ENCODE measurements around the gene CUX1.

The CUX1 gene

GRCh38 chr7:102288285-102288930 is 471.0 kb downstream of the CUX1 start:
- Histone ChIP-seq H3K36me3 (ENCODE audit: insufficient read depth, low read length) (no peaks in the 10 kb centered on the region), H2AFZ (ENCODE audit: low read length, unreplicated experiment) (no peak overlapping the region), H3K27me3 (ENCODE audit: insufficient read depth, low read length) (no peaks in the 10 kb centered on the region), H3K4me3 (ENCODE audit: low read depth, low read length) (peak overlapping the region; percentile 79), H3K27ac (ENCODE audit: low read depth, low read length) (no peak overlapping the region), H3K79me2 (ENCODE audit: control insufficient read depth, insufficient read depth, low read length, unreplicated experiment) (no peaks in the 10 kb centered on the region), H3K4me1 (ENCODE audit: control insufficient read depth, insufficient read depth, low read length, unreplicated experiment) (peaks cover 4% of the 10 kb centered on the region)

- no peak overlapping the region for H3K4me3 ChIP-seq (ENCODE audit: low read depth, low read length)
- H3K4me1 ChIP-seq (ENCODE audit: control insufficient read depth, insufficient read depth, low read length, unreplicated experiment): peaks cover 4% of the 10 kb centered on the region
- no peaks in the 10 kb centered on the region for H3K79me2 ChIP-seq (ENCODE audit: control insufficient read depth, insufficient read depth, low read length, unreplicated experiment)
- no peaks in the 10 kb centered on the region for H3K27me3 ChIP-seq (ENCODE audit: insufficient read depth, low read length)
- no peak overlapping the region for H2AFZ ChIP-seq (ENCODE audit: low read length, unreplicated experiment)
- no peaks in the 10 kb centered on the region for H3K36me3 ChIP-seq (ENCODE audit: insufficient read depth, low read length)
- no peak overlapping the region for H3K27ac ChIP-seq (ENCODE audit: low read depth, low read length)
Measured at GRCh38 chr7:102289057-102289456, 471.6 kb downstream of the CUX1 start.

GRCh38 chr7:102291056-102291915 is 473.9 kb downstream of the CUX1 start:
- no peaks in the 10 kb centered on the region for H3K36me3 ChIP-seq (ENCODE audit: insufficient read depth, low read length)
- H2AFZ ChIP-seq (ENCODE audit: low read length, unreplicated experiment): no peak overlapping the region
- no peak overlapping the region for H3K4me3 ChIP-seq (ENCODE audit: low read depth, low read length)
- H3K27me3 ChIP-seq (ENCODE audit: insufficient read depth, low read length): no peaks in the 10 kb centered on the region
- H3K27ac ChIP-seq (ENCODE audit: low read depth, low read length): no peak overlapping the region
- H3K4me1 ChIP-seq (ENCODE audit: control insufficient read depth, insufficient read depth, low read length, unreplicated experiment): no peaks in the 10 kb centered on the region
- H3K79me2 ChIP-seq (ENCODE audit: control insufficient read depth, insufficient read depth, low read length, unreplicated experiment): no peaks in the 10 kb centered on the region

GRCh38 chr7:102291916-102292267 is 474.5 kb downstream of the CUX1 start:
- Histone ChIP-seq H3K27me3 (ENCODE audit: insufficient read depth, low read length) (no peaks in the 10 kb centered on the region), H3K79me2 (ENCODE audit: control insufficient read depth, insufficient read depth, low read length, unreplicated experiment) (no peaks in the 10 kb centered on the region), H3K36me3 (ENCODE audit: insufficient read depth, low read length) (no peaks in the 10 kb centered on the region), H2AFZ (ENCODE audit: low read length, unreplicated experiment) (no peak overlapping the region), H3K4me3 (ENCODE audit: low read depth, low read length) (no peak overlapping the region), H3K4me1 (ENCODE audit: control insufficient read depth, insufficient read depth, low read length, unreplicated experiment) (no peaks in the 10 kb centered on the region), H3K27ac (ENCODE audit: low read depth, low read length) (no peak overlapping the region)

- Histone ChIP-seq H3K27ac (ENCODE audit: low read depth, low read length) (no peak overlapping the region), H3K4me3 (ENCODE audit: low read depth, low read length) (no peak overlapping the region), H3K4me1 (ENCODE audit: control insufficient read depth, insufficient read depth, low read length, unreplicated experiment) (no peaks in the 10 kb centered on the region), H3K27me3 (ENCODE audit: insufficient read depth, low read length) (no peaks in the 10 kb centered on the region), H3K79me2 (ENCODE audit: control insufficient read depth, insufficient read depth, low read length, unreplicated experiment) (no peaks in the 10 kb centered on the region), H3K36me3 (ENCODE audit: insufficient read depth, low read length) (no peaks in the 10 kb centered on the region), H2AFZ (ENCODE audit: low read length, unreplicated experiment) (no peak overlapping the region)
Measured at GRCh38 chr7:102292813-102293798, 475.7 kb downstream of the CUX1 start.

- Histone ChIP-seq H3K27ac (ENCODE audit: low read depth, low read length) (no peak overlapping the region), H2AFZ (ENCODE audit: low read length, unreplicated experiment) (no peak overlapping the region), H3K36me3 (ENCODE audit: insufficient read depth, low read length) (no peaks in the 10 kb centered on the region), H3K79me2 (ENCODE audit: control insufficient read depth, insufficient read depth, low read length, unreplicated experiment) (no peaks in the 10 kb centered on the region), H3K4me1 (ENCODE audit: control insufficient read depth, insufficient read depth, low read length, unreplicated experiment) (no peaks in the 10 kb centered on the region), H3K27me3 (ENCODE audit: insufficient read depth, low read length) (no peaks in the 10 kb centered on the region), H3K4me3 (ENCODE audit: low read depth, low read length) (no peak overlapping the region)
Measured at GRCh38 chr7:102294589-102294988, 477.2 kb downstream of the CUX1 start.

- Histone ChIP-seq H3K36me3 (ENCODE audit: insufficient read depth, low read length) (no peaks in the 10 kb centered on the region), H3K27ac (ENCODE audit: low read depth, low read length) (no peak overlapping the region), H3K79me2 (ENCODE audit: control insufficient read depth, insufficient read depth, low read length, unreplicated experiment) (no peaks in the 10 kb centered on the region), H3K4me1 (ENCODE audit: control insufficient read depth, insufficient read depth, low read length, unreplicated experiment) (no peaks in the 10 kb centered on the region), H3K4me3 (ENCODE audit: low read depth, low read length) (no peak overlapping the region), H3K27me3 (ENCODE audit: insufficient read depth, low read length) (no peaks in the 10 kb centered on the region), H2AFZ (ENCODE audit: low read length, unreplicated experiment) (no peak overlapping the region)
Measured at GRCh38 chr7:102295346-102296178, 478.1 kb downstream of the CUX1 start.

GRCh38 chr7:102296179-102296438 is 478.7 kb downstream of the CUX1 start:
- no peaks in the 10 kb centered on the region for H3K79me2 ChIP-seq (ENCODE audit: control insufficient read depth, insufficient read depth, low read length, unreplicated experiment)
- no peak overlapping the region for H2AFZ ChIP-seq (ENCODE audit: low read length, unreplicated experiment)
- H3K27me3 ChIP-seq (ENCODE audit: insufficient read depth, low read length): no peaks in the 10 kb centered on the region
- H3K4me3 ChIP-seq (ENCODE audit: low read depth, low read length): no peak overlapping the region
- H3K36me3 ChIP-seq (ENCODE audit: insufficient read depth, low read length): no peaks in the 10 kb centered on the region
- H3K4me1 ChIP-seq (ENCODE audit: control insufficient read depth, insufficient read depth, low read length, unreplicated experiment): no peaks in the 10 kb centered on the region
- no peak overlapping the region for H3K27ac ChIP-seq (ENCODE audit: low read depth, low read length)

GRCh38 chr7:102296514-102296913 is 479.1 kb downstream of the CUX1 start:
- Histone ChIP-seq H3K4me1 (ENCODE audit: control insufficient read depth, insufficient read depth, low read length, unreplicated experiment) (no peaks in the 10 kb centered on the region), H3K4me3 (ENCODE audit: low read depth, low read length) (no peak overlapping the region), H3K27ac (ENCODE audit: low read depth, low read length) (no peak overlapping the region), H3K79me2 (ENCODE audit: control insufficient read depth, insufficient read depth, low read length, unreplicated experiment) (no peaks in the 10 kb centered on the region), H2AFZ (ENCODE audit: low read length, unreplicated experiment) (no peak overlapping the region), H3K27me3 (ENCODE audit: insufficient read depth, low read length) (no peaks in the 10 kb centered on the region), H3K36me3 (ENCODE audit: insufficient read depth, low read length) (no peaks in the 10 kb centered on the region)
